Left cardiac atrium (tissue), 4 donors: ENCODE measurements around the gene MBOAT7. TPM values are rescaled to one million over a fixed set of nuclear protein-coding genes. Genes with fewer than 3 reads are reported as not detected.
"Not testable (repeated sequence)": the region's sequence is repeated elsewhere in the genome, so short reads cannot be mapped to it uniquely, and the experiment has no call there.

Experiments used
- ATAC-seq, 2 donors: fragments of 200-7000 bp; cut with Tn5 transposase; one replicate each; pipeline ENCODE4 v1.9.1; 2020; ENCODE audit warnings: mild to moderate bottlenecking in 2 of 2, moderate library complexity in 2 of 2
- DNase-seq: peaks from one replicate; pipeline ENCODE4 v3.0.0-alpha.2; 2020
- intact Hi-C, 2 donors: fragments of 100-400 bp; cut with DNase I; formaldehyde crosslinking; loops; one replicate each; pipeline versions ENCODE4 v1.14.1 to v1.15.1; 2022 to 2023
- total RNA-seq, 2 donors: library from RNA; stranded (reverse); fragmentation: NEBNext Ultra II Directional; extraction: Animal tissue kit (Norgen Biotek cat#: 25700); gene quantifications; one replicate each; pipeline ENCODE4 v1.2.1, GENCODE V29; 2021
- donor health status: DM: no; HTN: yes; CAD: no.
- donor health status: DM: no; HTN: yes; CAD: no; lungs with severe emphysema.
- donor health status: DM: yes; HTN: yes; CAD: no.
- donor health status: Dilated cardiomyopathy.

Gene MBOAT7
- total RNA-seq, 2 donors from 2014 or later: 21.6 to 21.7 TPM

DNA sequence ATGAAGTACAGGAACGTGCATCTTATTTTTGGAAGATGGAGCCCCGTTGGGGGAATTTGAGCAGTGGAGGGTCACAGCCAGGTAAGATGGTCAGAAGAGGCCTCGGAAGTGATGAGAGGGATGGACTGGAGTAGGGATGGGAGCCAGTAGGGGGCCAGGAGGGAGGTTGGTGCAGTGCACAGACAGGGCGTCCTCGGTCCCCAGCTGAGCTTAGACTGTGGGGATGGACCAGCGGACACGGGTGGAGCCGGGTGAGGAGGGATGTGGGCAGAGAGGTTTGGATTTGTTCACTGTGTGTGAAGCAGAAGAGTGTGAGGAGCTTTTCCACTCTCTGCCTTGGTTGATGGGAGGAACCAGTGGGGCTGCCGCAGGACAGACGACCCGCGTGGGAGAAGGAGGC is 21.9 kb upstream of the MBOAT7 start:
- no peak for ATAC-seq
- no peak for DNase-seq
- intact Hi-C loops: no loop called here

- intact Hi-C loops: no loop called here
- ATAC-seq (peak; percentile 71 to 73), DNase-seq (peak; percentile 92)
Observed at GRCh38 chr19:54209811-54210494, 20.6 kb upstream of the MBOAT7 start.

GRCh38 chr19:54209058-54209810 is 19.9 kb upstream of the MBOAT7 start:
- peak; percentile 5 to 14 for ATAC-seq
- intact Hi-C loops: no loop called here
- DNase-seq: no peak

GRCh38 chr19:54208784-54209057 is 19.3 kb upstream of the MBOAT7 start:
- intact Hi-C loops: no loop called here
- no peak for ATAC-seq

DNA sequence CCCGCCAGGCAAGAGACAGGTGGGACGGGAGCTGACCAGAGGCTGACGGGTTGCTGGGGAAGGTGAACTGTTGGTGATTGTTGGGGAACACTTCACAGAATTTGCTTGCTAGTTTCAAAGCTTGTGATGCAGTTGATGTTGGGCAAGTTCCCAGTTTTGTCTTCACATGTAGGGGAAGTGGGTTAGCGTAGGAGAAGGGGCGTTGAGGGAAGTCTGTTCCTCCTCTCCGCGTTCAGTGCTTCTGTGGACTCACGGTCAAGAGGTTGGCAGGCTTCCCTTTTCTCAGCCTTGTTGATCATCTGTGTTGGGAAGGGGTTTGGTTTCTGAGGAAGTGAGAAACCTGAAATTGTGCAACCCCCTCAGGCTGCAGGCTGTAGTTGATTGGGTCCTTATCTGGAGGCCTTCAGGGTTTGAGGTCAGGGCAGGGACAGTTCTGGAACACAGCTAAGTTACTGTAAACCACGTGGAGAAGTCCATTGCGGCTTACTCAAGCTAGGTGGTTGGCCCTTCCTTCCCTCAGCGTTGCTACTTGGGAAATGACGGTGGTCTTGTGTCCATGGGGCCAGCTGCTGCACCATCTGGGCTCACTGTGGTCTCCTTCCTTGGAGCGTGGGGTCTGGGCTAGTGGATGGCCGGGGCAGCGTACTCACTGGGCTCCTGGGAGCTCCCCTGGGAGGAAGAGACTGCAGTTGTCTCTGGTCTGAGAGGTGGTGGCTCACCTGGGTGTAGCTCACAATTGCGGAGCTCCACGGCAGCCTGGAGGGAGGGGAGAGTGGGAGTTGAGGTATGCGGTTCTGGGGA is 18.8 kb upstream of the MBOAT7 start:
- ATAC-seq: peak; percentile 62 to 66
- DNase-seq: peak; percentile 73
- intact Hi-C loops: no loop called here

More at GRCh38 chr19:54208784-54209057, 19.3 kb upstream of the MBOAT7 start:
- DNase-seq: no peak

DNA sequence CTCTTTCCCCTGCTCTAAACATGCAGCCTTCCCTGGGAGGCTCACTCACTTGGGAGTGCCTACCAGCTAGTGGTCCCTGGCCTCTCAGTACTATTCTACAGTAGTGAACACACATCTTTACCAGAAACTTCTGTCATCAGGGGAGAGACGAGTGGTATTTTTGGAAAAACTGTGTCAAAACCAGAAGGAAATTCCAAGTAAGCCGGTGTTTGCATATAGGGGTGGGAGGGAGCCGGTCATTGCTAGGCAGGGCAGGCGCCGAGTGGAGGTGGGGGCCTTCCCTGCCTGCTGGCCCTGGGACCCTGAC is 18.2 kb upstream of the MBOAT7 start:
- ATAC-seq (no peak), DNase-seq (no peak)
- intact Hi-C loops: no loop called here

GRCh38 chr19:54207193-54207592 is 17.8 kb upstream of the MBOAT7 start:
- DNase-seq, ATAC-seq, intact Hi-C loops: not testable (repeated sequence)

DNA sequence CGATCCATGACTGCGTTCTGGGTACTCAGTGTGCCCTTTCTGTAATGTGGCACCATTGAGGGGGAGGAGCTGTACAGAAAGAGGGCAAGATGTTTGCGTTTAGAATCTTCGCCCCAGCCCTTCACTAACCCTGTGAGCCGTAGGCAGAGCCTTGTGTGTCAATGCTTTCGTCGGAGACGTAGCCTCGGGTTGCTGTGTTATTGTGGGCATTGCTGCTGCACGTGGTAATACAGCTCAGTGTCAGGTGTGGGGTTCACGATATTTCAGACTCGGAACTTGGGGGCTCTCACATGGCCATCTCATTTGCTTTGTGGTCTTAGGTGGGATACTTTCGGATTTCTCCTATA is 17.4 kb upstream of the MBOAT7 start:
- ATAC-seq: no peak
- intact Hi-C loops: no loop called here

DNA sequence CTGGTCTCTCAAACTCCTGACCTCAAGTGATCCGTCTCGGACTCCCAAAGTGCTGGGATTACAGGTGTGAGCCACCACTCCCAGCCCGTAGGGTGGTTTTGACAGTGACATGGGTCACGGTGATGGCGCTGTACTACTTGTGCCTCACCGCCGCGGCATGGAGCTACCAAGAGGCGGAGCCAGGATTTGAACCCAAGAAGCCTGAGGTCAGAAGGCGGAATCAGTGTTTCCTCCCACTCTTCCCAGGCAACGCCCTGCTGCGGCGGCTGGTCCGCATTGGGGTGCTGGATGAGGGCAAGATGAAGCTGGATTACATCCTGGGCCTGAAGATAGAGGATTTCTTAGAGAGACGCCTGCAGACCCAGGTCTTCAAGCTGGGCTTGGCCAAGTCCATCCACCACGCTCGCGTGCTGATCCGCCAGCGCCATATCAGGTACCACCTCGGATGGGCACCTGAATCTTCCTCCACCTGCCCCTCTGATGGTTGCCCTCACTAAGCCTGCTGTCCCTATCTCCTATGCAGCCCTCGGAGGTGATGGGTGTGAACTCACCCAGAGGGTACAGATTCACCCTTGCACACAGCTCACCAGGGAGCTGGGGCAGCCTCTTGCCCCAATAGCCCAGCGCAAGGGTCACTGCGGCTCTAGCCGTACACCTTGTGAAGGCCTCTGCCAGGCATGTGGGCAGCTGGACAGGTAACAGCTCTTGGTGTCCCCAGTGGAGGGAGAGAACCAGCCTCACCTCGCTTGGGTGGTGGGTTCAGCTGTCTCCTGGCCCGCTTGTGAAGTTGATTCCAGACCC is 16.9 kb upstream of the MBOAT7 start:
- DNase-seq (no peak), ATAC-seq (no peak)
- intact Hi-C loops: no loop called here

More for the DNA sequence above, 17.4 kb upstream of the MBOAT7 start:
- DNase-seq: no peak

- DNase-seq (no peak), ATAC-seq (no peak)
- intact Hi-C loops: no loop called here
Observed at GRCh38 chr19:54204767-54205468, 15.5 kb upstream of the MBOAT7 start.

- DNase-seq: no peak
- intact Hi-C loops: no loop called here
- no peak for ATAC-seq
Observed at GRCh38 chr19:54203151-54203611, 13.8 kb upstream of the MBOAT7 start.

GRCh38 chr19:54201980-54202379 is 12.6 kb upstream of the MBOAT7 start:
- intact Hi-C loops: no loop called here
- ATAC-seq (no peak), DNase-seq (no peak)

DNA sequence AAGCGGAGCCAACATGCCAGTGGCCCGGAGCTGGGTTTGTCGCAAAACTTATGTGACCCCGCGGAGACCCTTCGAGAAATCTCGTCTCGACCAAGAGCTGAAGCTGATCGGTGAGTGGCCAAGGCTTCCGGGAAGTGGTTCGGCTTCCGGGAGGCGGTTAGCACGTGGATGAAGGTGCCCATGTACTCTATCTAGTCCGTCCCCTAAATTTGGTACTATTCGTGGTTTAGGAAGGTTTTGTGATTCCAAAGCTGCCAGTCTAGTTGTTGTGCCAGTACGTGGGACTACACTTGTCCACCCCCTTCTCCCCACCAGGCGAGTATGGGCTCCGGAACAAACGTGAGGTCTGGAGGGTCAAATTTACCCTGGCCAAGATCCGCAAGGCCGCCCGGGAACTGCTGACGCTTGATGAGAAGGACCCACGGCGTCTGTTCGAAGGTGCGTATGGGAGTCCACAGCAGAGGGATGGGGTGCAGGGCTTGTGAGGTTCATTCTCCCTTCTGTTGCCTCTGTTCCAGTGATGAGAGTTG is 11.9 kb upstream of the MBOAT7 start:
- intact Hi-C loops: no loop called here
- DNase-seq (no peak), ATAC-seq (peak in 1 of 2 donors; percentile 0)

DNA sequence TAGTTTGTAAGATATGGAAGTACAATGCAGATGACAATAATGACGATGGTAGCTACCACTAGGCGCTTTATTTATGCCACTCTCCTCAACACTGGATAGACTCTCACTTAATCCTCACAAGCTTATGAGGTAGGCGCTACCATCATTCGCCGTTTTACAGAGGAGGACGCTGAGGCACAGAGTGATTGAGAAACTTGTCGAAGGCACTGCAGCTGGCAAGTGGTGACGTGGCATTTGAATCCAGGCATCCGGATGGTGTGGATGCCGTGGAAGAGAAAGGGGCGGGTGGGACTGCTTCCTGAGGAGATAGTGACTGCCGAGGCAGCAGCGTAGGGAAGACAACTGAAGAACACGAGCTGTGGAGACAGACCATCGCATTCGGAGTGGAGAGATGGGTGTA is 10.0 kb upstream of the MBOAT7 start:
- intact Hi-C loops: no loop called here
- ATAC-seq: no peak
- no peak for DNase-seq

DNA sequence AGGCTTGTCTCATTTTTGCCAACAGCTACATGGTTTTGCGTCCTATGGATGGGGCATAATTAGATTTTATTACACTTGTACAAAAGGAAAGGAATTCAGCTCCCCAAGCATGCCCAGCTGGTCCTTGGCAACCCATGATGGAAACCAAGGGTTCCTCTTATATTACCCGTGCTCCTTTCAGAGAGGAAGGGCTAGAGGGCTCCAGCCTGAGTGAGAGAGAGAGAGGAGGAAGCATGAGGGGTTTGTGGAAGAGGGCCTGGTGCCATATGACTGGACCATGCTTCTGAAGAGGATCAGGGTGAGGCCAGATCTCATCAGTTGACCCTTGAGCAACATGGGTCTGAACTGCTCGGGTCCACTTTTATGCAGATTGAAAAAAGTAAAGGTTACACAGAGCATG is 7.7 kb upstream of the MBOAT7 start:
- intact Hi-C loops: no loop called here
- DNase-seq (no peak), ATAC-seq (no peak)

- DNase-seq: no peak
- intact Hi-C loops: no loop called here
- no peak for ATAC-seq
Observed at GRCh38 chr19:54196536-54196935, 7.2 kb upstream of the MBOAT7 start.

- intact Hi-C loops, ATAC-seq, DNase-seq: not testable (repeated sequence)
Observed at GRCh38 chr19:54194463-54194862, 5.1 kb upstream of the MBOAT7 start.

- intact Hi-C loops: no loop called here
- DNase-seq: no peak
- no peak for ATAC-seq
Observed at GRCh38 chr19:54193011-54193410, 3.6 kb upstream of the MBOAT7 start.
